H1 (cell line): ENCODE results near the gene PMF1. TPM values are rescaled to one million over a fixed set of nuclear protein-coding genes. Genes with fewer than 3 reads are reported as not detected.

Experiments used
- CTCF ChIA-PET: fragments of 300-600 bp; sonication (Branson Sonifier 250); formaldehyde crosslinking; loops from one replicate; lab custom pipeline; 2021; ENCODE audit not compliant: partially characterized antibody; lab: Charles Lee
- POLR2A ChIA-PET: fragments of 300-600 bp; sonication (Branson Sonifier 250); formaldehyde crosslinking; loops from one replicate; lab custom pipeline; 2021; ENCODE audit warnings: inconsistent platforms; ENCODE audit not compliant: partially characterized antibody; lab: Charles Lee
- DNase-seq, 2 experiments: peaks; one replicate each; pipeline versions ENCODE4 v3.0.0 to v3.0.0-alpha.2; 2010 to 2022; ENCODE audit warnings: low spot score in 2 of 2, low read depth in 1 of 2, mixed read lengths in 1 of 2
- FAIRE-seq: peaks from 2 replicates; lab custom pipeline; 2011; peaks lifted over from hg19 to GRCh38; lab: Jason Lieb, UNC
- H2AFZ ChIP-seq: 2 replicates; pipeline ENCODE4 v1.8.1; 2012; ENCODE audit warnings: low read length, inconsistent platforms
- H2AK5ac ChIP-seq: 2 replicates; pipeline ENCODE4 v1.6.1; 2013; ENCODE audit warnings: low read depth, low read length
- H2BK120ac ChIP-seq: replicated peaks from 2 replicates; pipeline ENCODE3; 2013; ENCODE audit warnings: low read depth, low read length, inconsistent platforms
- H2BK12ac ChIP-seq: 2 replicates; pipeline ENCODE4 v1.6.1; 2013; ENCODE audit warnings: low read depth, low read length
- H2BK15ac ChIP-seq: 2 replicates; pipeline ENCODE4 v1.6.1; 2013; ENCODE audit warnings: low read length
- H2BK20ac ChIP-seq: 2 replicates; pipeline ENCODE4 v1.6.1; 2013; ENCODE audit warnings: low read length
- H2BK5ac ChIP-seq: 2 replicates; pipeline ENCODE4 v1.6.1; 2013; ENCODE audit warnings: low read depth, low read length
- H3K14ac ChIP-seq: 2 replicates; pipeline ENCODE4 v1.6.1; 2013; ENCODE audit warnings: inconsistent platforms; ENCODE audit not compliant: insufficient read length
- H3K18ac ChIP-seq: 2 replicates; pipeline ENCODE4 v1.6.1; 2013; ENCODE audit warnings: low read length; ENCODE audit errors: extremely low read depth
- H3K23ac ChIP-seq: 2 replicates; pipeline ENCODE4 v1.6.1; 2013; ENCODE audit warnings: inconsistent platforms; ENCODE audit not compliant: insufficient read length
- H3K23me2 ChIP-seq: 2 replicates; pipeline ENCODE4 v1.6.1; 2013; ENCODE audit warnings: low read depth, low read length
- H3K27ac ChIP-seq: 2 replicates; pipeline ENCODE4 v1.6.1; 2011; ENCODE audit warnings: low read depth, low read length, inconsistent platforms
- H3K27me3 ChIP-seq, 4 experiments: replicated peaks in 1 of 4; 1 replicate in 1 of 4; 2 replicates in 3 of 4; pipeline versions ENCODE4 v1.6.1 to v1.8.1; 2011 to 2013; ENCODE audit warnings: low read length in 3 of 4, mild to moderate bottlenecking in 3 of 4, inconsistent platforms in 2 of 4, mixed read lengths in 2 of 4, moderate library complexity in 1 of 4; ENCODE audit not compliant: control insufficient read depth in 3 of 4, insufficient read depth in 3 of 4; ENCODE audit errors: extremely low read depth in 1 of 4
- H3K36me3 ChIP-seq, 4 experiments: 2 replicates each; pipeline versions ENCODE4 v1.6.1 to v1.8.1; 2011 to 2013; ENCODE audit warnings: mild to moderate bottlenecking in 4 of 4, low read length in 3 of 4, moderate library complexity in 2 of 4, control low read depth in 1 of 4, inconsistent platforms in 1 of 4; ENCODE audit not compliant: insufficient read depth in 4 of 4, control insufficient read depth in 2 of 4
- H3K4ac ChIP-seq: replicated peaks from 2 replicates; pipeline ENCODE3; 2013; ENCODE audit warnings: low read length, low read depth, mixed read lengths, inconsistent platforms; ENCODE audit not compliant: insufficient read length
- H3K4me1 ChIP-seq, 4 experiments: replicated peaks in 1 of 4; 1 replicate in 1 of 4; 2 replicates in 3 of 4; pipeline versions ENCODE4 v1.6.1 to v1.8.1; 2011 to 2013; ENCODE audit warnings: low read length in 3 of 4, inconsistent platforms in 2 of 4, mixed read lengths in 1 of 4; ENCODE audit not compliant: insufficient read depth in 4 of 4, control insufficient read depth in 3 of 4
- H3K4me2 ChIP-seq, 2 experiments: 2 replicates each; pipeline versions ENCODE4 v1.6.1 to v1.8.1; 2011 to 2013; ENCODE audit warnings: low read depth in 2 of 2, low read length in 2 of 2, control low read depth in 1 of 2, inconsistent platforms in 1 of 2, mild to moderate bottlenecking in 1 of 2; ENCODE audit not compliant: insufficient read depth in 1 of 2
- H3K4me3 ChIP-seq, 4 experiments: fragments of 200-600, 300-600 bp in 1 of 4; sonication (generic), shearing (Covaris generic), sonication (Bioruptor Twin) in 1 of 4; 2 replicates each; pipeline versions ENCODE4 v1.5.1 to v1.8.1; 2011 to 2016; ENCODE audit warnings: low read length in 4 of 4, low read depth in 3 of 4, control low read depth in 2 of 4, inconsistent platforms in 2 of 4, mild to moderate bottlenecking in 2 of 4, mixed read lengths in 1 of 4, moderate library complexity in 1 of 4; ENCODE audit not compliant: insufficient read depth in 2 of 4; ENCODE audit errors: extremely low read depth in 1 of 4
- H3K56ac ChIP-seq: replicated peaks from 2 replicates; pipeline ENCODE3; 2013; ENCODE audit warnings: low read depth, mild to moderate bottlenecking, mixed read lengths, low read length, inconsistent platforms; ENCODE audit not compliant: insufficient read length
- H3K79me1 ChIP-seq: 2 replicates; pipeline ENCODE4 v1.6.1; 2013; ENCODE audit warnings: low read depth, low read length, control low read depth
- H3K79me2 ChIP-seq, 2 experiments: 2 replicates each; pipeline versions ENCODE4 v1.6.1 to v1.8.1; 2012 to 2013; ENCODE audit warnings: low read length in 2 of 2, mild to moderate bottlenecking in 2 of 2, inconsistent platforms in 1 of 2; ENCODE audit not compliant: insufficient read depth in 2 of 2, control insufficient read depth in 1 of 2
- H3K9ac ChIP-seq, 4 experiments: replicated peaks in 1 of 4; 1 replicate in 1 of 4; 2 replicates in 3 of 4; pipeline versions ENCODE4 v1.6.1 to v1.8.1; 2011 to 2013; ENCODE audit warnings: low read depth in 3 of 4, low read length in 3 of 4, control low read depth in 2 of 4, mild to moderate bottlenecking in 2 of 4, moderate library complexity in 2 of 4, inconsistent platforms in 1 of 4; ENCODE audit errors: extremely low read depth in 1 of 4
- H3K9me3 ChIP-seq, 2 experiments: 2 replicates each; pipeline versions ENCODE4 v1.6.1 to v1.8.1; 2012 to 2013; ENCODE audit warnings: mild to moderate bottlenecking in 2 of 2, moderate library complexity in 2 of 2, control low read depth in 1 of 2, inconsistent platforms in 1 of 2, low read depth in 1 of 2, low read length in 1 of 2, mixed read lengths in 1 of 2; ENCODE audit not compliant: insufficient read depth in 2 of 2
- H4K20me1 ChIP-seq, 2 experiments: replicated peaks in 1 of 2; 2 replicates each; pipeline versions ENCODE3 to v1.8.1; 2011 to 2013; ENCODE audit warnings: inconsistent platforms in 2 of 2, low read length in 2 of 2, mild to moderate bottlenecking in 1 of 2; ENCODE audit not compliant: insufficient read depth in 2 of 2, control insufficient read depth in 1 of 2
- H4K5ac ChIP-seq: 2 replicates; pipeline ENCODE4 v1.6.1; 2013; ENCODE audit warnings: low read length, low read depth, mixed read lengths, inconsistent platforms; ENCODE audit not compliant: insufficient read length
- H4K8ac ChIP-seq: 2 replicates; pipeline ENCODE4 v1.8.0; 2013; ENCODE audit warnings: mild to moderate bottlenecking, moderate library complexity, low read length, inconsistent platforms; ENCODE audit not compliant: insufficient read depth; ENCODE audit errors: extremely low read depth
- H4K91ac ChIP-seq: replicated peaks from 2 replicates; pipeline ENCODE3; 2013; ENCODE audit warnings: low read length, mixed read lengths, inconsistent platforms; ENCODE audit not compliant: insufficient read length
- ASH2L ChIP-seq: fragments of 200-600, 300-600 bp; sonication (generic); IDR thresholded peaks from one replicate; pipeline ENCODE4 v1.7.1; 2017; ENCODE audit warnings: low read length
- MAFK ChIP-seq: IDR thresholded peaks from 2 replicates; pipeline ENCODE4 v1.6.1; 2012; ENCODE audit warnings: low read depth, mild to moderate bottlenecking, improper control_type of control experiment, low read length
- PHF8 ChIP-seq: fragments of 200-600 bp; sonication (generic); conservative IDR thresholded peaks from 2 replicates; pipeline ENCODE4 v1.7.1; 2012; ENCODE audit warnings: low read depth, mild to moderate bottlenecking, inconsistent platforms, low read length, moderate library complexity
- WGBS, 2 experiments: shearing (Covaris generic) in 1 of 2; methylation state at CpG; one replicate each; pipeline versions ENCODE4 v1.1.6 to v1.1.7; 2013 to 2015; ENCODE audit warnings: low lambda C conversion rate in 2 of 2, mixed read lengths in 2 of 2, inconsistent platforms in 1 of 2, low coverage in 1 of 2, missing lambda C conversion rate in 1 of 2; ENCODE audit not compliant: insufficient replicate concordance in 2 of 2, insufficient coverage in 1 of 2, insufficient read length in 1 of 2; ENCODE audit errors: extremely low coverage in 1 of 2, missing lambda C conversion rate in 1 of 2; 5-methylcytosine and 5-hydroxymethylcytosine counted together
- polyA plus RNA-seq, 7 experiments: library from polyadenylated mRNA; depleted of rRNA in 3 of 7; stranded (reverse) in 5 of 7; unstranded in 2 of 7; fragments of >200 nt in 5 of 7; fragments of 200-250 nt in 2 of 7; gene quantifications; 1 replicate in 5 of 7; 2 replicates in 1 of 7; 4 replicates in 1 of 7; pipeline versions ENCODE4 v1.2.1 to v1.2.3, GENCODE V29; 2011 to 2013; ENCODE audit warnings: missing spikeins in 2 of 7, mixed read lengths in 2 of 7
- total RNA-seq: library from RNA; stranded (reverse); fragmentation: NEBNext Ultra II Directional; extraction: Animal tissue kit (Norgen Biotek cat#: 25700); gene quantifications from 2 replicates; pipeline ENCODE4 v1.2.1, GENCODE V29; 2021

The PMF1 gene
- total and polyA plus RNA-seq, 2 of the 8 experiments (the other 6 are each of a cell fraction or from before 2014, with no cell fraction given) = 113 to 296 TPM

DNA sequence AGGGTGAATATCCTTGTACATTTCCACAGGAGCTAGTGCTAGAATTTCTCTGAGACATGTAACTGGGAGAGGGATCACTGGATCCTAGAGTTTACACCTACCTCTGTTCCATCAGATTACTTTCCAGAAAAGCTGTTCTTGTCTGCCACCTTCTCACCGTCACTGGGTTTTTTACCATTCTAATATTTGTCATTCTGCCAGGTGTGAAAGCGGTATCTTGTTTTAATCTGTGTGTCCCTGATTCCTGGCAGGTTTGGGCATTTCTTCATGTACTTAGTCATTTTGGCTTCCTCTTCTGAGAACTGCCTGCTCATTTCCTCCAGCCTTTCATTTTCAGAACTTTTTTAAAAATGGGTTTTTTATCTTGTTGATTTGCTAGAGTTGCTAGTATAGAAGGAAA, 5.1 kb downstream of the PMF1 start:
- no peak overlapping the region for H3K56ac ChIP-seq
- H3K4me1 ChIP-seq = no peaks in the 10 kb centered on the region; a peak in 1 of 7 replicates
- FAIRE-seq = no peak
- TF ChIP-seq MAFK (no peak), ASH2L (no peak), PHF8 (no peak)
- H3K9ac ChIP-seq = no peak overlapping the region
- WGBS, 2 experiments = 100% methylated on average over 2 of the region's 2 CpGs; no CpG with 5 or more reads in 1 of the 2 experiments
- no peak overlapping the region for H3K4me3 ChIP-seq
- ChIA-PET POLR2A (interaction anchor here (0.8 to 1.2 kb wide), 4 partner anchors 21 to 141 kb away, joined by 3 to 5 read pairs (median 3); no protein-coding TSS in a partner anchor), CTCF (interaction anchor here (1.2 to 47.2 kb wide), 2 partner anchors 17 to 77 kb away, joined by 4 to 1265 read pairs; partner anchors contain the start of gene SEMA4A)
- H3K9me3 ChIP-seq = no peaks in the 10 kb centered on the region; a peak in 1 of 4 replicates
- no peak overlapping the region for H3K4ac ChIP-seq
- no peak overlapping the region for H2BK5ac ChIP-seq
- H4K91ac ChIP-seq = no peak overlapping the region
- DNase-seq = no peak
- no peak overlapping the region for H3K14ac ChIP-seq
- no peak overlapping the region for H2AFZ ChIP-seq
- no peak overlapping the region for H4K8ac ChIP-seq
- H3K18ac ChIP-seq = no peak overlapping the region
- no peaks in the 10 kb centered on the region for H3K23me2 ChIP-seq
- peaks cover 14% of the 10 kb centered on the region for H3K79me1 ChIP-seq
- H3K36me3 ChIP-seq = peaks cover under 1 to 26% (median 7%) of the 10 kb centered on the region in 4 experiments; a peak in 5 of 8 replicates
- H2BK120ac ChIP-seq = no peak overlapping the region
- peaks cover 0 to 4% of the 10 kb centered on the region in 2 experiments for H4K20me1 ChIP-seq
- no peak overlapping the region for H4K5ac ChIP-seq
- no peak overlapping the region for H3K27ac ChIP-seq
- H2BK12ac ChIP-seq = no peak overlapping the region
- H2AK5ac ChIP-seq = no peak overlapping the region
- H2BK20ac ChIP-seq = no peak overlapping the region
- H3K23ac ChIP-seq = no peak overlapping the region
- H3K4me2 ChIP-seq = no peak overlapping the region
- peaks cover 7 to 28% of the 10 kb centered on the region in 2 experiments for H3K79me2 ChIP-seq
- H2BK15ac ChIP-seq = no peak overlapping the region
- H3K27me3 ChIP-seq = no peaks in the 10 kb centered on the region
